Large intestine (tissue), 3 donors: Measurements from ENCODE around the gene ANKRD33. TPM values are rescaled to one million over a fixed set of nuclear protein-coding genes. Genes with fewer than 3 reads are reported as not detected.
"Not testable (repeated sequence)": the region's sequence is repeated elsewhere in the genome, so short reads cannot be mapped to it uniquely, and the experiment has no call there.

Experiments
- DNase-seq, 2 donors: peaks; one replicate each; pipeline versions ENCODE4 v3.0.0 to v3.0.0-alpha.2; 2013
- H3K27ac ChIP-seq: one replicate; pipeline ENCODE4 v1.5.1; 2013; ENCODE audit warnings: low read length
- H3K27me3 ChIP-seq: 2 replicates; pipeline ENCODE4 v1.6.1; 2013; ENCODE audit warnings: low read length; ENCODE audit not compliant: control insufficient read depth, insufficient read depth
- H3K36me3 ChIP-seq: 2 replicates; pipeline ENCODE4 v1.6.1; 2013; ENCODE audit warnings: low read length; ENCODE audit not compliant: control insufficient read depth, insufficient read depth
- H3K4me1 ChIP-seq: one replicate; pipeline ENCODE4 v1.6.1; 2013; ENCODE audit warnings: low read length; ENCODE audit not compliant: control insufficient read depth, insufficient read depth
- H3K4me3 ChIP-seq: one replicate; pipeline ENCODE4 v1.5.1; 2013; ENCODE audit warnings: low read length
- H3K9me3 ChIP-seq: one replicate; pipeline ENCODE4 v1.6.1; 2013; ENCODE audit warnings: mild to moderate bottlenecking, low read depth, low read length, moderate library complexity; ENCODE audit not compliant: control insufficient read depth
- WGBS: methylation state at CpG from one replicate; pipeline ENCODE4 v1.1.5; 2013; ENCODE audit warnings: low lambda C conversion rate; ENCODE audit not compliant: insufficient coverage; 5-methylcytosine and 5-hydroxymethylcytosine counted together
- polyA plus RNA-seq: library from polyadenylated mRNA; unstranded; fragments of 120-200 nt; gene quantifications from one replicate; pipeline ENCODE4 v1.2.1, GENCODE V29; 2013

ANKRD33 gene
- polyA plus RNA-seq, 1 donor, result 0.06 TPM

DNA sequence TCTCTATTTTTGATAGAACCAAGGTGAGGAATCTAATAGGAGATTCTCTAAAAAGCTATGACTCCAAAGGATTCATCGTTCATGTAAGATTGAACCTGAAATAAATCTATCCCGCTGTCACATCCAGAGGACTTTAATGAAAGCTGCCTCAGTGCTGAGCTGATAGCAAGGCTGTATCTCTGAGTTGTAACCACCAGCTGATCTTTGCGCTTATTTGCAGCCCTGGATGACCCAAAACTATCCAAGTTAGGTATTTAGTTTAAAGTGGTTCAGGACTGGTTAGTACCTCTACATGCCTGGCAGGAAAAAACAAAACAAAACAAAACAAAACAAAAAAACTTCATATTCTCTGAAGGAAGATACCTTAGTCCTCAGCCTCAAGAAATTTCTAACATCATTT, 8.8 kb upstream of the ANKRD33 start:
- no peak for DNase-seq
- no peaks in the 10 kb centered on the region for H3K27me3 ChIP-seq
- no peaks in the 10 kb centered on the region for H3K4me1 ChIP-seq
- no peak overlapping the region for H3K27ac ChIP-seq
- H3K9me3 ChIP-seq, result no peaks in the 10 kb centered on the region
- no peak overlapping the region for H3K4me3 ChIP-seq
- WGBS, result no CpG with 5 or more reads among the region's 3 CpGs
- H3K36me3 ChIP-seq, result no peaks in the 10 kb centered on the region

DNA sequence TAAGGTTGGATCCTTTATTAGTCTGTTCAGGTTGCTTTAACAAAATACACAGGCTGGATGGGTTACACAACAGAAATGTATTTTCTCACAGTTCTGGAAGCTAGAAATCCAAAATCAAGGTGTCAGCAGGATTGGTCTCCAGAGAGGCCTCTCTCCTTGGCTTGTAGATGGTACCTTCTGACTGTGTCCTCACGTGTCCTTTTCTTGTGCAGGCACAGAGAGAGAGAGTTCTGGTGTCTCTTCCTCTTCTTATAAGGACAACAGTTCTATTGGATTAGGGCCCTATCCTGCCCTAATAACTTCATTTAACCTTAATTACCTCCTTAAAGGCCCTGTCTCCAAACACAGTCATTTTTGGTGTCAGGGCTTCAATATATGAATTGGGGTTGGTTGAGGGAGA, 4.6 kb upstream of the ANKRD33 start:
- Histone ChIP-seq H3K36me3 (no peaks in the 10 kb centered on the region), H3K4me1 (peaks cover 5% of the 10 kb centered on the region), H3K27ac (no peak overlapping the region), H3K27me3 (no peaks in the 10 kb centered on the region), H3K4me3 (no peak overlapping the region), H3K9me3 (no peaks in the 10 kb centered on the region)
- DNase-seq, result no peak
- no CpG with 5 or more reads among the region's 1 CpG for WGBS

DNA sequence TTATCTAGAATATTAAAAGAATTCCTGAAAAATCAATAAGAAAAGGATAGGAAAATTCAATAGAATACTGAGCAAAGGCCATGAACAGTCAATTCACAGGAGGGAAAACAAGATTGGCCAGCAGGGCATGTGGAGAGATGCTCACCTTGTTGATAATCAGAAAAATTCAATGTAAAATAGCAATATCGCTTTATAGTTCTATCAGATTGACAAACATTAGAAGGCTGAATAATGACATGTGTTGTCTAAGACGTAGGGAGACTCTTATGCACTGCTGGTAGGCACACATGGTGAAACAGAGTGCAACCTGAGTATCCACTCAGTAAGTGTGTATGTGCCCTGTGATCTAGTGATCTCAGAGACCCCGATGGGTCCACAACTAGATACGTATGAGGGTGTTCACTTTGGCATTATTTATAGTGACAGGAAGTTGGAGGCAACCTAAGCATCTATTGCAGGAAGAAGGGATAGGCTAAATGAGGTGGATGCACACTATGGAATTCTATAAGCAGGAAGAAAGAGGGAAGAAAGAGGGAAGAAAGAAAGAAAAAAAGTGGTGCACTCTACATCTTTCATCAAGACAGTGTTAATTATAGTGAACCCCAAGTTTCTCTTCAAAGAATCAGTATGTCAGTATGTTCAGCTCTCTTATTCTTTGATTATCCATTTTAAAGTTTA, 3.8 kb upstream of the ANKRD33 start:
- H3K4me1 ChIP-seq, result peaks cover 6% of the 10 kb centered on the region
- no peak for DNase-seq
- H3K27me3 ChIP-seq, result no peaks in the 10 kb centered on the region
- H3K36me3 ChIP-seq, result no peaks in the 10 kb centered on the region
- H3K27ac ChIP-seq, result no peak overlapping the region
- whole genome bisulfite sequencing, result 75% methylated on average over 2 of the region's 4 CpGs
- H3K9me3 ChIP-seq, result no peaks in the 10 kb centered on the region
- H3K4me3 ChIP-seq, result no peak overlapping the region

DNA sequence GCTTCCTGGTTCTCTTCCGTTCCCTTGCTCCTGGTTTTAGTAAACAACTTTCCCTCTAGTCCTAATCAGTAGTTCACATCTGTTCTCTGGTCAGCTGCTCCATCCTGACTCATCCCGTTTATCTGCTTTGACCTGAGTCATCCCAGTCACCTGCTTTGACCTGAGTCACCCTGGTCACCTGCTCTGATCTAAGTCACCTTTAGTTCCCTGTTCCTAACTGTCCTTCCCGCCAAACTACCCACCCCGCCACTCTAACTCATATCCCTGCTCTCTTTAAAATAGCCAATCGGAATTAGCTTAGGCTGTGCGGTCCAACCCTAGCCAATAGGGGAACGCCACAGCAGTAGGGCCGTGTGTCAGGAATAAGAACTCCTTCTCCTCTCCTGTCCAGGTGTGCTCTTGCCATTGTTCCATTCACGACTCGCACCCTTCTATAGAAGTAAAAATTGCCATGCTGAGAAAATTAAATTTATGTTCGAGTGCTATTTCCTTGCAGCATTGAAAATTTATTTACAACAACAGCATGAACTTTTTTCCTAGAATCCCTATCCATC, 3.1 kb upstream of the ANKRD33 start:
- Histone ChIP-seq H3K36me3 (no peaks in the 10 kb centered on the region), H3K4me1 (peaks cover 6% of the 10 kb centered on the region), H3K9me3 (no peaks in the 10 kb centered on the region), H3K27ac (no peak overlapping the region), H3K4me3 (no peak overlapping the region), H3K27me3 (no peaks in the 10 kb centered on the region)
- DNase-seq, result peak; percentile 56 to 65
- WGBS, result 70% methylated on average over 2 of the region's 11 CpGs

- H3K36me3 ChIP-seq, H3K27me3 ChIP-seq, DNase-seq, H3K27ac ChIP-seq, H3K4me1 ChIP-seq, H3K4me3 ChIP-seq, H3K9me3 ChIP-seq: not testable (repeated sequence)
- WGBS, result 93% methylated on average over 3 of the region's 10 CpGs
Observed at GRCh38 chr12:51885294-51886020, 2.4 kb upstream of the ANKRD33 start.

DNA sequence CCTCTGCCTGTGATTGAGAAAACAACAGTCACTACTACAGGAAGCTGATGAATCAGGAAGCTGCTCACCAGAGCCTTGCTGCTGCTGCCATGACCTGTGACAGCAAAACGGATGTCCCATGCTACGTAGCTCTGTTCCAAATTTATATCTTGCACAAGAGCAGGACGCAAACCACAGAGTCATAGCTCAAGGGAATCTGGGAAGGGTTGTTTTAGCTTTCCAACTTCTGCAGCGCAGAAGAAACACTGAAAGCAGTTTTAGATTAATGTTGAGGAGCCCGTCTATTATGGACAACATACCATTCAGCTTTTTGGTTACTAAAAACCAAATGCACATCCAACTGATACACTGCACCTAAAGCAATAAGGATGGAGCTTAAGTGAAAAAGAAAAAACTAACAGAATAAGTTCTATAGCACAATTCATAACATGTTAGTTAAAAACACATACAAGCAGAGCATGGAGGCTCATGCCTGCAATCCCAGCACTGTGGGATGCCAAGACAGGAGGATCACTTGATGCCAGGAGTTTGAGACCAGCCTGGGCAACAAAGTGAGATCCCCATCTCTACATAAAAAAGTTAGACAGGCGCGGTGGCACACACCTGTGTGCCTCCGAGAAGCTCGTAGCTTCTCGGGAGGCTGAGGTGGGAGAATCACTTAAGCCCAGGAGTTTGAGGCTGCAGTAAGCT, 1.7 kb upstream of the ANKRD33 start:
- Histone ChIP-seq H3K27ac (no peak overlapping the region), H3K27me3 (no peaks in the 10 kb centered on the region), H3K4me1 (peaks cover 6% of the 10 kb centered on the region), H3K36me3 (no peaks in the 10 kb centered on the region), H3K4me3 (no peak overlapping the region), H3K9me3 (no peaks in the 10 kb centered on the region)
- peak; percentile 50 to 62 for DNase-seq
- WGBS, result 27% methylated on average over 2 of the region's 10 CpGs

- Histone ChIP-seq H3K4me3 (no peak overlapping the region), H3K27ac (no peak overlapping the region), H3K9me3 (no peaks in the 10 kb centered on the region), H3K36me3 (no peaks in the 10 kb centered on the region), H3K27me3 (no peaks in the 10 kb centered on the region), H3K4me1 (peaks cover 6% of the 10 kb centered on the region)
- WGBS, result no CpG with 5 or more reads among the region's 15 CpGs
- DNase-seq, result no peak
Observed at GRCh38 chr12:51888316-51889215, 663 bp downstream of the ANKRD33 start.

GRCh38 chr12:51889216-51890132, 1.6 kb downstream of the ANKRD33 start:
- Histone ChIP-seq H3K4me3 (no peak overlapping the region), H3K27me3 (no peaks in the 10 kb centered on the region), H3K36me3 (no peaks in the 10 kb centered on the region), H3K9me3 (no peaks in the 10 kb centered on the region), H3K4me1 (peaks cover 6% of the 10 kb centered on the region), H3K27ac (no peak overlapping the region)
- DNase-seq, result no peak
- WGBS, result no CpG with 5 or more reads among the region's 21 CpGs

DNA sequence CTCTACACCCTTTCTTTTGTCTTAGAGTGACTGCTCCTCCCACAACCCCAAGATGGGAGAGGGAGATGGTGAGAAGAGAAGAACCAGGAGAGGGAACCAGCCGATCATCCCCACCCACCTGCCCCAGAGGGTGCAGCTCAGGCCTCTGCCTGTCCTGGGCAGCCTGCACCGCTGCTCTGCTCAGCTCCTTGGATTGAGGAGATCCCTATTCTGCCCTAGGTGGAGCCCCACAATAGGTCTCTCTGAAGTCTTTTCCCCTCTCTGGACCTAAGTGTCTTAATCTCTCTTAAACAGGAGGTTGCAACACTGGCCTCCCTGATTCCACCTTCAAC, 2.2 kb downstream of the ANKRD33 start:
- Histone ChIP-seq H3K4me3 (no peak overlapping the region), H3K27me3 (no peaks in the 10 kb centered on the region), H3K9me3 (no peaks in the 10 kb centered on the region), H3K4me1 (peaks cover 6% of the 10 kb centered on the region), H3K36me3 (no peaks in the 10 kb centered on the region), H3K27ac (no peak overlapping the region)
- no CpG with 5 or more reads among the region's 2 CpGs for WGBS
- DNase-seq, result no peak
